DMS79 treated with DMSO at 0.1 percent for 48 hours (cell line): ENCODE results near the gene TM9SF2.

Source experiments
- DNase-seq: peaks from one replicate; lab custom pipeline; 2025; lab: John Stamatoyannopoulos, UW

The TM9SF2 gene

GRCh38 chr13:99495466-99496183 lies 5.6 kb upstream of the TM9SF2 start:
- no peak for DNase-seq

- DNase-seq, result no peak
Observed at GRCh38 chr13:99496184-99497142, 4.8 kb upstream of the TM9SF2 start.

- DNase-seq, result peak; percentile 100
Observed at GRCh38 chr13:99498171-99499161, 2.8 kb upstream of the TM9SF2 start.

- no peak for DNase-seq
Observed at GRCh38 chr13:99500839-99501183, 461 bp upstream of the TM9SF2 start.

- no peak for DNase-seq
Observed at GRCh38 chr13:99501848-99502301, 603 bp downstream of the TM9SF2 start.

GRCh38 chr13:99505814-99506269 lies 4.6 kb downstream of the TM9SF2 start:
- DNase-seq, result no peak

- DNase-seq, result no peak
Observed at GRCh38 chr13:99506634-99507033, 5.4 kb downstream of the TM9SF2 start.

GRCh38 chr13:99507054-99507453 lies 5.8 kb downstream of the TM9SF2 start:
- DNase-seq, result no peak

- no peak for DNase-seq
Observed at GRCh38 chr13:99507551-99507950, 6.3 kb downstream of the TM9SF2 start.

- no peak for DNase-seq
Observed at GRCh38 chr13:99507986-99508385, 6.7 kb downstream of the TM9SF2 start.

- no peak for DNase-seq
Observed at GRCh38 chr13:99509479-99509878, 8.2 kb downstream of the TM9SF2 start.

GRCh38 chr13:99514801-99515200 lies 13.5 kb downstream of the TM9SF2 start:
- DNase-seq, result no peak

- DNase-seq, result no peak
Observed at GRCh38 chr13:99516153-99516929, 15.1 kb downstream of the TM9SF2 start.

- no peak for DNase-seq
Observed at GRCh38 chr13:99517577-99517976, 16.3 kb downstream of the TM9SF2 start.

- no peak for DNase-seq
Observed at GRCh38 chr13:99517984-99518383, 16.7 kb downstream of the TM9SF2 start.

- no peak for DNase-seq
Observed at GRCh38 chr13:99522298-99522697, 21.0 kb downstream of the TM9SF2 start.

GRCh38 chr13:99523838-99524237 lies 22.6 kb downstream of the TM9SF2 start:
- DNase-seq, result no peak

GRCh38 chr13:99525967-99526366 lies 24.7 kb downstream of the TM9SF2 start:
- no peak for DNase-seq

- no peak for DNase-seq
Observed at GRCh38 chr13:99526549-99526948, 25.3 kb downstream of the TM9SF2 start.

- DNase-seq, result no peak
Observed at GRCh38 chr13:99527301-99527700, 26.0 kb downstream of the TM9SF2 start.

GRCh38 chr13:99528547-99528946 lies 27.3 kb downstream of the TM9SF2 start:
- peak; percentile 57 for DNase-seq
